ENCODE measurements around the gene KLK4. TPM values are rescaled to one million over a fixed set of nuclear protein-coding genes. Genes with fewer than 3 reads are reported as not detected.

KLK4 gene
- total and polyA plus RNA-seq, 12 donors, result not detected

DNA sequence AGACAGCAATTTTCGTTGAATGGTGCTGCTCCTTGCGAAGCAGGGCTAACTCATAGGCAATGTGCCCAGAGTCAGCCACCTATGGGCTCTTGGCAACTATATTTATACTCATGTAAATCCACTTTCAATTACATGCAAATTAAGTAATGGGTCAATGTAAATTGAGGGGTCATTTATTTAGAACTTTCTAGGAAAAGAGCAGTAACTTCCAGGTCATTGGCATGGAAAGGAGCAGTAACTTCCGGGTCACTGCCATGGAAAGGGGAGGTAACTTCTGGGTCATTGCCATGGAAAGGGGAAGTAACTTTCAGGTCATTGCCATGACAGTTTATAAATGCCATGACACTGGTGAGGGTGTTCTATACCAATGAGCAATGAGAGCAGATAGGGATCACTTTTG, 11.6 kb downstream of the KLK4 start:
- 86 to 89% methylated on average over 3 of the region's 3 CpGs for WGBS, 2 donors
- ATAC-seq, result no peak
- TF ChIP-seq, protein P1, sequence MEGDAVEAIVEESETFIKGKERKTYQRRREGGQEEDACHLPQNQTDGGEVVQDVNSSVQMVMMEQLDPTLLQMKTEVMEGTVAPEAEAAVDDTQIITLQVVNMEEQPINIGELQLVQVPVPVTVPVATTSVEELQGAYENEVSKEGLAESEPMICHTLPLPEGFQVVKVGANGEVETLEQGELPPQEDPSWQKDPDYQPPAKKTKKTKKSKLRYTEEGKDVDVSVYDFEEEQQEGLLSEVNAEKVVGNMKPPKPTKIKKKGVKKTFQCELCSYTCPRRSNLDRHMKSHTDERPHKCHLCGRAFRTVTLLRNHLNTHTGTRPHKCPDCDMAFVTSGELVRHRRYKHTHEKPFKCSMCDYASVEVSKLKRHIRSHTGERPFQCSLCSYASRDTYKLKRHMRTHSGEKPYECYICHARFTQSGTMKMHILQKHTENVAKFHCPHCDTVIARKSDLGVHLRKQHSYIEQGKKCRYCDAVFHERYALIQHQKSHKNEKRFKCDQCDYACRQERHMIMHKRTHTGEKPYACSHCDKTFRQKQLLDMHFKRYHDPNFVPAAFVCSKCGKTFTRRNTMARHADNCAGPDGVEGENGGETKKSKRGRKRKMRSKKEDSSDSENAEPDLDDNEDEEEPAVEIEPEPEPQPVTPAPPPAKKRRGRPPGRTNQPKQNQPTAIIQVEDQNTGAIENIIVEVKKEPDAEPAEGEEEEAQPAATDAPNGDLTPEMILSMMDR (IDR thresholded peaks at IDR 0.05), result no peak

GRCh38 chr19:50898018-50898417, 13.2 kb downstream of the KLK4 start:
- ATAC-seq (no peak), DNase-seq (no peak)
- WGBS, 2 donors, result 70 to 76% methylated on average over 4 of the region's 4 CpGs
- no peaks in the 10 kb centered on the region for H3K9me3 ChIP-seq
- H3K27me3 ChIP-seq, result peaks cover 0 to 42% (median 30%) of the 10 kb centered on the region in 7 donors
- no peak overlapping the region for H3K4me3 ChIP-seq
- H3K36me3 ChIP-seq, result no peaks in the 10 kb centered on the region
- TF ChIP-seq, protein P1 (IDR thresholded peaks at IDR 0.05), result no peak
- H3K4me1 ChIP-seq, result no peaks in the 10 kb centered on the region
- intact Hi-C loops (cut with DNase I), result no loop called here
- no peak overlapping the region for H3K27ac ChIP-seq

More for the DNA sequence above, 11.6 kb downstream of the KLK4 start:
- Histone ChIP-seq H3K4me3 (no peak overlapping the region), H3K27ac (no peak overlapping the region), H3K36me3 (no peaks in the 10 kb centered on the region), H3K4me1 (no peaks in the 10 kb centered on the region), H3K9me3 (no peaks in the 10 kb centered on the region), H3K27me3 (peaks cover 0 to 45% (median 27%) of the 10 kb centered on the region in 7 donors)
- intact Hi-C loops (cut with DNase I), result no loop called here
- no peak for DNase-seq

DNA sequence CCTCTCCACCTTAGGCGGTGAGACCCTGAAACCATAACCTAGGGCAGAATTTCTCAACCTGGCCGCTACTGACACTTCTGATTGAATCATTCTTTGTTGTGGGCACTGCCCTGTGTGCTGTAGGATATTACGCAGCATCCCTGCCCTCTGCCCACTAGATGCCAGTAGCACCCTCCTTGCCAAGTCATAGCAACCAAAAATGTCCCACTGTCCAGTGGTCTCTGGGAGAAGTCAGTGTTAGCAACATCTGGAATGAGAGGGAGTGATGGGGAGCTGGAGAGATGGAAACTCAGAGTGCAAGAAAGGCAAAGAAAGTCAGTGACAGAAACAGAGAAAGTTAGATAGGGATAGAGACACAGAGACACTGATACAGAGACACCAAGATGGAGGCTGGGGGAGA, 13.6 kb downstream of the KLK4 start:
- Histone ChIP-seq H3K27me3 (peaks cover 0 to 45% (median 34%) of the 10 kb centered on the region in 7 donors), H3K4me3 (no peak overlapping the region), H3K27ac (no peak overlapping the region), H3K9me3 (no peaks in the 10 kb centered on the region), H3K36me3 (no peaks in the 10 kb centered on the region), H3K4me1 (no peaks in the 10 kb centered on the region)
- WGBS, 2 donors, result 75 to 87% methylated on average over 3 of the region's 3 CpGs
- TF ChIP-seq, protein P1 (IDR thresholded peaks at IDR 0.05), result no peak
- intact Hi-C loops (cut with DNase I), result no loop called here
- DNase-seq (no peak), ATAC-seq (no peak)

GRCh38 chr19:50897191-50897607, 14.0 kb downstream of the KLK4 start:
- no peaks in the 10 kb centered on the region for H3K36me3 ChIP-seq
- peaks cover 0 to 49% (median 30%) of the 10 kb centered on the region in 7 donors for H3K27me3 ChIP-seq
- TF ChIP-seq, protein P1 (IDR thresholded peaks at IDR 0.05), result no peak
- H3K4me3 ChIP-seq, result no peak overlapping the region
- intact Hi-C loops (cut with DNase I), result no loop called here
- no peaks in the 10 kb centered on the region for H3K9me3 ChIP-seq
- 42 to 64% methylated on average over 3 of the region's 3 CpGs for WGBS, 2 donors
- ATAC-seq (no peak), DNase-seq (no peak)
- H3K4me1 ChIP-seq, result no peaks in the 10 kb centered on the region
- H3K27ac ChIP-seq, result no peak overlapping the region
